GM19395 (cell line): Measurements from ENCODE around the gene SMPX.

Experiments
- ATAC-seq: cut with Tn5 transposase; IDR thresholded peaks from one replicate; pipeline ENCODE4 v1.9.1; 2021; ENCODE audit warnings: mild to moderate bottlenecking, moderate library complexity; ENCODE audit not compliant: unreplicated experiment

SMPX gene

DNA sequence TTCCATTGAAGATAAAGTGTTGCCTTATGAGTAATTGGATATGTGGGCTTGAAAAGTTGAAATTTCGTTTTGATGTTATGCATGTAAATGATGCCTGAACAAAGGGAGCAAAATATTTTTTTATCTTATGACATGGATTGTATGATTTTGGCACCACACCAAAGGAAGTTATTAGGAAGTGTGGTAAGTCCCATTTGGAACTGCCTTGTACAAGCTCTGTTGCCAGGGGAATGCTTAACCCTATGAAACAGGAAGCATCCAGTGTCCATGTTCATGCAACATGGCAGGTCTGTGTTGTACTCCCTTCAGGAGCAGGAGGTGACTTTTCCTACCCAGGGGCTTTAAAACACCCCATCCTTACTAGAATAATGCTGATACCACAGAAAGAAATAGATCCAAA is 13.2 kb downstream of the SMPX start:
- ATAC-seq = no peak

- ATAC-seq = no peak
Observed at GRCh38 chrX:21744060-21744459, 13.9 kb downstream of the SMPX start.

- no peak for ATAC-seq
Observed at GRCh38 chrX:21741869-21742701, 15.8 kb downstream of the SMPX start.

- ATAC-seq = no peak
Observed at GRCh38 chrX:21741364-21741763, 16.6 kb downstream of the SMPX start.

DNA sequence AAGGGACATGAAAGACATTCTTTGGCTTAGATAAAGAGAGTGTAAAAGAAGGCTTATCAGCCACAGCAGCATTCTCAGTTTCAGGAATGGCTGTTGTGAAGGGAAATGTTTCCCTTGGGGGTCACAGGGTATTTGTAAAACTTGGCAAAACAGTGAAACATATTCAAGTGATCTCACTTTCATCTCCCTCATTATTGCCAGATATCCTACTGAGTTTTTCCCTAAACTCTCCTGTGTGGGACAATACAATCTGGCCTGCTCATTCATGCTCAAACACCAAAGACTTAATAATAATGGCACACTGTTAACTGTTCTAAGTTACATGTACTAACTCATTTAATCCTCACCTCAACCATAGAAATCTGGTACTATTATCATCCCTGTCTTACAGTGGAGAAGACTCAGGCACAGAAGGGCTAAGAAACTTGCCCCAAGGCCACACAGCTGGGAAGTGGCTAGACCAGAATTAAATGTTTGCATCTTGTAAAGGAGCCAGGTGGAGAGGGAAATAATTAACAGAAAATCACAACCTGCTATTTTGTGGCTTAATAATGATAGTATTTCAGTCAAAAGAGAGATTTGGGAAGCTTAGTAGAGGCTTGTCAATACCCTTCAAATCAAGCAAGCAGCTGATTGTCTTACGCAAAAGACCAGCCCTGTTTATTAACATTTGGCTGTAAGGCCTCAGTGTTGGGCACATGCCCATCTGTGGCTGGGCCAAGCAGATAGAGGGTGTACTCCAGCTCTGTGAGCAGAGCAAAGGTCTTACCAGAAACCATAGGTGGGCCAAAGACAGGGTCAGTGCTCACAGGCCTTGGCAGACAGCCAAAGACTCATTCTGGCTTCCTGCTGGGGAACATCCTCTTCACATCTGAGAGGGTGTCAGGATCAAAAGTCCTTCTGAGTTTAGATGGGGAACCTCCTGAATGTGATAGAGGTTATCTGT is 17.3 kb downstream of the SMPX start:
- ATAC-seq = no peak

DNA sequence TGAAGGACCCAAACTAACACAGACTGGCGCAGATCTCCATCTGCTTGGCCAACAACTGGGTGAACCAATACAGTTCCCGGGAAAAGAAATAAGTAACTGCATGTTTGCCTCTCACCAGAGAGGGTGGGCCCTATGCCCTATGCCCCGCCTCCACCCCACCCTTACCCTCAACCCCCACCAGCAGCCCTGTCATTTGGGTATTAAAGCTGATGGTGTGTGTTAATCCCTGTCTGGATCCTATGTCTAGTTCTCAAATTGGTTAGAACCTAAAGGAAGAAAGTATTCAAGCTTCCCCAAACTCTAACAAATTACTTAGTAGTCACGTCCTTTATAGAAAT is 19.0 kb downstream of the SMPX start:
- no peak for ATAC-seq

DNA sequence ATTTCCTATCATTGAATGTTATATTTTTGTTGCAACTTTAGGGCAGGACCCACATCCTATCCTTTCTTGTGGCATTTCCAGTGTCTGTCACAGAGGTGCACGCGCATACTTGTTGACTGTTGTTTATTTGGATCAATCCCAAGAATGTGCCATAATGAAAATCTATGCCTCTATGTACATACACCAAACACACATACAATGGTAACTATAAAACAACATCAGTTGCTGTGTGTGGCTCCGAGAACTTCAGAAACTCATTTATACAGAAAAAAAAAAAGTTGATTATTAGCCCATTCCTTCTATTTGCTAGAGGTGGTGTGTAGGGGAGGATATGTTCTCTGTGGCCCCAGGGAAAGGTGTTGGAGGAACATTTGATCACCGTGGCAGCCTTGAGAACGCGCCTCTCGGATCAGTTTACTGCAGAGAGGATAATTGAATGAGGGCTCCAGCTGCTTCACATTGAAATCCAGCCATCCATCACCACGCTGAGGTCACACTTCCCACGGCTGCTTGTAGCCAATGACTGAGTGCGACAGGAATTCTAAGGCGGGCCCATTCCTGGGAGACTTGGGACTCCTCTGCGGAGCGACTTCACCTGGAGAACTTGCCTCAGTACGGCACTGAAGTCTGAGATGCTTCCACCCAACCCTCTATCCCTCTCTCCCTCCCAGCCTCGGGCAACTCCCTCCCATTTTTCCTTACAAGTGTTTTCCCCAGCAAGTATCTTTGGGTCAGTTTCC is 19.5 kb downstream of the SMPX start:
- no peak for ATAC-seq

DNA sequence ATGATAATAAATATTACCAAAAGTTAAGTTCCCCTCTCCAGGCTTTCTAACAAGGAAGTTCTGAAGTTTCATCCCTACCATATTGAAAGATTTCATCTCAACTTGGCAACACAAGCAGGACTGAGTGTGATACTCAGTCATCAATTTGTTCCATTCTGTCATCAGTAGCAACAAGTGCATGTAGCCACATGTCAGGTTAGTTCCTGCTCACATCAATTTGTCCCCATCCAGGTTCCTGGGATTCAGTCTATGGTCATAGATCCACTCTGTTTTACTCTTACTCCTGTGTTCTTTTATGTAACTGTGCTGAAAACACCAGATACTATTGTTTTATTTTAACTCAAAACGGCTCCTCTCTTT is 22.2 kb downstream of the SMPX start:
- no peak for ATAC-seq

DNA sequence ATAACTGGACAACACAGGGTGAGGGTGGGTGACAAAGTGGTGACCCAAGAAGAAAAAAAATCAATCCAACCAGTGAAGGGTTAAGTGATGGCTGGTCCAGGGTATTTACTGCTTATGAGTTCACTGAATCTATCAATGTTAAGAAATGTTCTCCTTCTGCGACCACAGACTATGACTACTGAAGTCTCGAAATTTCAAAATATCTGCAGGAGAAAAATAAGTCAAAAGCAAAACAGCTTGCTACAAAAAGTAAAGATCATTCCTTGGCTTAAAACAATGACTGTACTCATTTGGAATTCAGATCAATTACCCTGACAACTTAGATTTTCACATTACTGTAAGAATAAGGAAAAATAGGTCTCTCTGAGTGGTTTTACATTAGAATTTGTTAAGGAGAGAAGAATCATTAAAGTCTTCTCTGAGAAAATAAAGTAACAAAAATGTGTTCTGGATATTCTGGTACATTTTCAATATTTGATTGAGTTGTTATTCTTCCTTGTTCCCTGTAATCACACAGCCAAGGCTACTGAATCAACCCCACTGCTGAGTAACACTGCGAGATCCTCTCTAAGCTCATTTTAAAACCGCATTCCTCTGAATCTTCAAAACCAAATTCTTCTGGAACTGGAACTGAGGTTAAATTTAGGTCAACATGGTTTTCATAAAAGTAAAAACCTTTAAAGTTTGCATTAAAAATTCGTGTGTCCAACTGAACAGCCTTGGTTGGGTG is 22.7 kb downstream of the SMPX start:
- no peak for ATAC-seq

GRCh38 chrX:21734175-21734574 is 23.7 kb downstream of the SMPX start:
- ATAC-seq = no peak

- ATAC-seq = no peak
Observed at GRCh38 chrX:21733705-21734104, 24.2 kb downstream of the SMPX start.

DNA sequence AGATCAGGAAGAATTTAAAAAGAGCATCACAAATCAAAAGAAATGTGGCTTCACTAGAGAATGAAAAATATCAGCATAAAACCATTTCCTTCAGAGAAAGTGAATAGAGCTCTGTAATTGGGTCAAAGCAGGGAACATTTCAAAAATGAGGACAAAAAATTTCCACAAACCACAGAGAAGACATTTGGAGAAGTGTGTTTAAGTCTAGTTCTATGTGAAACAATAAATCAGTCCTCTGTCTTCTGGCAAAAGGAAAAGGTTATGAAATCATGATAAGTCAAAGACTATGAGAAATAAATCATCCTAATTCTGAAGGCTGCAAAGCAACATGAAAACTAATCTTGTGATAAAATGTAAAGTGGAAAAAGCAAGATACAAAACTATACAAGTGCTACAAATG is 27.9 kb downstream of the SMPX start:
- ATAC-seq = no peak

GRCh38 chrX:21728276-21728968 is 29.5 kb downstream of the SMPX start:
- no peak for ATAC-seq

DNA sequence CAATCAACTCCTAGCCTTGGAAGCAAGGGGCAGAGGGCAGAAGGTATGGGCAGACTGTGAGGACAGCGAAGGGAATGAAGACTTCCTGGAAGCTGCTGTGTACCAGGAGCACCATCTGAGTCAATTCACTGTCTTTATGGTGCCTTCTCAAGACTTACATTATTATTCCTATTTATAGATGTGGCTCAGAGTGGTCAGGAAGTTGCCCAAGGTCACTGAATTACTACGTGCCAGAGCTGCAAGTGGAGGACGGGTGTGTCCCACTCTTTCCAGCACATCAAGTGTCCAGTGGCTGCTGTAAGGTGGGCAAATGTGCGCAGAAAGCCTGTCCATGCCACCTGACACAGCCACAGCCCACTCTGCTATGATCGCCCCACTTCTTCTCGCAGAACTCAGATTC is 32.0 kb downstream of the SMPX start:
- no peak for ATAC-seq

- ATAC-seq = no peak
Observed at GRCh38 chrX:21725496-21725895, 32.4 kb downstream of the SMPX start.

DNA sequence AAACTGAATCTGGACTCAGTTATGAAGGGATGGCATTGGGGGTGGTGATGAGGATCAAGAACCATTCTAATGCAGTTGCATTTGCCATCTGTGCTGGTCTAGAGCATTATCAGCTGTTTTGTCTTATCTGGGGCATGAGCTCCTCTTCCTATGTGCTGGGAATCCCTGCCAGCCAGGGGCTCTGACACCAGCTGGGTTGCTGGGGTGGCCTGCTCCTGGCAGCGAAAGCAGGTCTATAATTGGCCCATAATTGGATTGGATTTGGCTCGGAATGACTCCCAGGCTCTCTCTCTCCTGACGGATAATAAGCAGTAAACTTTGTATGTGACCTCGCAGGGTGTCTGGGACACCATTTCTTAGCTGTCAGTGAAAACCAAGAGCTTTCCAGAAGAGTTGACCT is 34.1 kb downstream of the SMPX start:
- no peak for ATAC-seq

- ATAC-seq = no peak
Observed at GRCh38 chrX:21723084-21723483, 34.8 kb downstream of the SMPX start.

- no peak for ATAC-seq
Observed at GRCh38 chrX:21721195-21721594, 36.7 kb downstream of the SMPX start.

- no peak for ATAC-seq
Observed at GRCh38 chrX:21718575-21718974, 39.3 kb downstream of the SMPX start.

DNA sequence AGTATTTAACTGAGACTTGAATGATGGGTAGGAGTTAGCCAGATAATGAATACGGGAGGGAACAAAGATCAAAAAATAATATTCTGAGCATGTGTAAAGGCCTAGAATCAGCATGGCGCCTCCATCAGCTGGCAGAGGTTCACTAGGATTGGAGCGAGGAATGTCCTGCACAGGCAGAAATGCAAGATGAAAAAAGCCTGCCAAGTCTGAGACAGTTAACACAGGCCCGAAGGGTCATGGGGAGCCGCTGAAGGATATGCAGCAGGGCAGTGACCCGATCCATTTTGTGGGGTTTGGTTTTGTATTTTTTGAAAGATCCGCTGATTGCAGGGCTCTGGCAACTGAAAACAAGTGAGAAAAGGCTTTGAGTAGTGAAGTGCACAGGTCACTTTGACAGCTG is 40.1 kb downstream of the SMPX start:
- ATAC-seq = no peak
